GM12872 (cell line): Measurements from ENCODE around the gene SLC2A9.
A peak's percentile ranks its signal among the peaks of the same experiment; 100 is the strongest.

Experiments used
- TF ChIP-seq, protein P1 (sequence below): IDR thresholded peaks from 3 replicates; pipeline ENCODE4 v1.5.1; 2011; ENCODE audit warnings: low read depth, mild to moderate bottlenecking, low read length, moderate library complexity; ENCODE audit not compliant: insufficient read depth

Gene SLC2A9

DNA sequence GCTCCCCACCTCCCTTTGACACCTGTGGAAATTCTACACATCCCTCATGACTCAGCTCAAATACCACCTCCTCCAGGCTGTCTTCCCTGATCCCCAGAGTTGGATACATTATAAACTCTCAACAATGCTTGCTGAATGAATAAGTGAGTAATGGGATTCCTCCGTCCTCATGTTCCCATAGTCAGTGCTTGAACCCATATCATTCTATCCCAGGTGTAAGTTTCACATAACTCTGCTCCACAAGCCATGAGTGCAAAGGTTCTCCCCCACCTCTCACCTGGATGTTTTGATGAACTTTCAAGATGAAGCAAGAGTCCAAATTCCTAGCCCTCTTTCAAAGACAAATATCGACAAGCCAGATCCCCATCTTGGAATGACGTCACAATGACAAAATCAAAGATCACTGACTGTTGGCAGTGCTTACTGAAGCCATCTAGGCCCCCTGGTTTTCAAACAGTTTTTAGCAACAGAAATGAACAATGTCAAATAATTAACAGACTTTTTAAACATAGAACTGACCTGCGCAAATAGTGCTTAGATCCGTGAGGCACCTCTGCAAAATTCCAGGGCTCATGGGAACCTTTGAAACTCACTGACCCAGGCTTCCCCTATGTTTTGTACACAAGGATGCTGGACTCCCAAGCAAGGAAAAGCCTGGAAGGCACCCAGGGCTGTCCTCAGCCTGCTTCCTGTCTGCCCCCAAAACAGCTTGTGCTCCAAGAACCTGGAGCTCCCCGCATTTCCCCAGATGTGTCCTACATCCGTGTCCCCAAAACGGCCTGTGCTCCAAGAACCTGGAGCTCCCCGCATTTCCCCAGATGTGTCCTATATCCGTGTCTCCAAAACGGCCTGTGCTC, 4.0 kb downstream of the SLC2A9 start:
- TF ChIP-seq, protein P1, sequence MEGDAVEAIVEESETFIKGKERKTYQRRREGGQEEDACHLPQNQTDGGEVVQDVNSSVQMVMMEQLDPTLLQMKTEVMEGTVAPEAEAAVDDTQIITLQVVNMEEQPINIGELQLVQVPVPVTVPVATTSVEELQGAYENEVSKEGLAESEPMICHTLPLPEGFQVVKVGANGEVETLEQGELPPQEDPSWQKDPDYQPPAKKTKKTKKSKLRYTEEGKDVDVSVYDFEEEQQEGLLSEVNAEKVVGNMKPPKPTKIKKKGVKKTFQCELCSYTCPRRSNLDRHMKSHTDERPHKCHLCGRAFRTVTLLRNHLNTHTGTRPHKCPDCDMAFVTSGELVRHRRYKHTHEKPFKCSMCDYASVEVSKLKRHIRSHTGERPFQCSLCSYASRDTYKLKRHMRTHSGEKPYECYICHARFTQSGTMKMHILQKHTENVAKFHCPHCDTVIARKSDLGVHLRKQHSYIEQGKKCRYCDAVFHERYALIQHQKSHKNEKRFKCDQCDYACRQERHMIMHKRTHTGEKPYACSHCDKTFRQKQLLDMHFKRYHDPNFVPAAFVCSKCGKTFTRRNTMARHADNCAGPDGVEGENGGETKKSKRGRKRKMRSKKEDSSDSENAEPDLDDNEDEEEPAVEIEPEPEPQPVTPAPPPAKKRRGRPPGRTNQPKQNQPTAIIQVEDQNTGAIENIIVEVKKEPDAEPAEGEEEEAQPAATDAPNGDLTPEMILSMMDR = no peak

DNA sequence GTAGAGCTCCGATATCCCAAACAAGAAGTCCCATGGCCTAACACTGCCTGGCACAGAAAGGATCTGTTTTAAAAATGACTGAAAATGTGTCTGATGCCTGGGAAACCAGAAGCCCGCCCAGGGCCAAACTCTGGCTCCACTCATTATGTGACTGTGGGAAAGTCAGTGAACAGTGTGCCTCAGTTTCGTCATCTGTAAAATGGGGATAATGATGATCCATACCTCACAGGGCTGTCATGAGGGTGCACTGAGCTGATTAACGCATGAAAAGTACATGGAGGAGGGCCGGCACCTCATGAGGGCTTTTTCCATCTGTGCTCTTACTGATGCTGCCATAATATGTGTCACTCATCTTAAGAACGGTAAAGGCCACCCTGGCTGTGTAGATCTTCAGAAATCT, 5.1 kb downstream of the SLC2A9 start:
- TF ChIP-seq, protein P1 = no peak

DNA sequence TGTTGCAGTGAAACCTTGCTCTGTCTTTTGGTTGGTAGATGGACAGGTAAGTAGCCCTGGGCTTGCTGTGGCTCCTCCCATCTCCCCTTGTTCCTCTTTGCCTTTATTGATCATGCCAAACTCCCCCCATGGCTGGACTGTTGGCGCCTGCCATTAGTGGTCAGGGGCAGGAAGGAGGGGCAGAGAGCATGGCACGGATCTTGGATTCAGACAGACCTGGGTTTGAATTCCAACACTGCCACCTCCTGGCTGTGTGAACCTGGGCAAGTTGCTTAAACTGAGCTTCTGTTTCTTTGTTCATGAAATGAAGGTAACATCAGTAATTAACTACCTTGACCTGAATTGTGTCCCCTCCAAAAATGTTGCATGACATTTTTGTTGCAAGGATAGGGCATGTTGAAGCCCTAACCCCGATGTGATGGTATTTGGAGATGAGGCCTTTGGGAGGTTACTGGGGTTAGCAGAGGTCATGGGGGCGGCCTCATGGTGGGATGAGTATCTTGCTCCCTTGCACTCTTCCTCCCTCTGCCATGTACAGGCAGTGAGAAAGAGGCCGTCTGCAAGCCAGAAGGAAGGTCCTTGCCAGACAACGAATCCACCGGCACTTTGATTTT, 6.0 kb downstream of the SLC2A9 start:
- TF ChIP-seq, protein P1 = peak; percentile 84

DNA sequence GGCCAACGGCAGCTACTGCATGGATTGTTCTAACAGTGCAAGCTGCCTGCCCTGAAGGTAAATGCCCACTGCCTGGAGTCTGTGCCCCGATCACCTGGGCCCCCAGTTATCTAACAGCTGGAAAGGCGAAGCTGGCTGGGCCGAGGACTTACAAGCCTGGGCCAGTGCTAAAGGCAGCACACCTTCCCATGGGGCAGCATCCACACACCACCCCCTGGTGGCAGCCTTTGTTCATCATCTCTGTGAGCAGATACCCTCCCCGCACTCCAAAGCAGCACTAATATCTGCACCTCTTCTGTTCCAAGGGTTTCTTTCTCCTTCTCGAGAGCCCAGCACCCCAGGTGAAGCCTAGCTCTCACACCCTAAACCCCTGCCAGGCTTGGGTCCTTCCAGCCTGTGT, 7.6 kb downstream of the SLC2A9 start:
- TF ChIP-seq, protein P1 = peak; percentile 74

DNA sequence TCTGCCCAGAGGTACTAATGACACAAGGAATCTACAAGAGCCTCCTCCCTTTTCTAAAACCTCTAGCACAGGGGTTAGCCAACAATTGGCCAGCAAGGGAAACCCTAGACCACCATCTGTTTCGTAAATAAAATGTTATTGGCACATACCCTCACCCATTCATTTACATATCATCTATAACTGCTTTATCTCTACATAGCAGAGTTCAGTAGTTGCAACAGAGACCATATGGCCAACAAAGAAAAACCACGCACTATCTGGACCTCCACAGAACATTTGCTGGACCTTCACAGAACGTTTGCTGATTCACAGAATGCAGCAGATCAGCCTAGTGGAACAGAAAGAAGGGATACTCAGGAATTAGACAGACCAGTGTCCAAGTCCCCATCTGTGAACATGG, 9.4 kb downstream of the SLC2A9 start:
- TF ChIP-seq, protein P1 = no peak

DNA sequence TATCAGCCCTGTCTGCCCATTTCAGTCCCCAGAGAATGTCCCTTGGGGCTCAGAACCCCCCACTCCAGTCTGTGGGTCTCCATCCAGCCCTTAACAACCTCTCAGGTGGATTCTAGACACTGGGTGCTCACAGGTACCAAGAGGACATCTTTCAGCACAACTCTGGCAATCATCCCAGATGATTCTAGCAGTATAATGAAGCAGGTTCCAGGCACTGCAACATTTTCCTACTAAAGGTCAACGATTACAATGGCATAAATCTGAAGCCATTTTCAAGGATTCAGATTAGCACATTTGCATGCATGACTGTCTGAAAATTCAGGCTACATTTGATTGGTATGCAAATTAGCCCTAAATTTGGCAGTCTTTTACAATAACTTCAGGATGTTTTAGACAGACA, 10.0 kb downstream of the SLC2A9 start:
- TF ChIP-seq, protein P1 = no peak

DNA sequence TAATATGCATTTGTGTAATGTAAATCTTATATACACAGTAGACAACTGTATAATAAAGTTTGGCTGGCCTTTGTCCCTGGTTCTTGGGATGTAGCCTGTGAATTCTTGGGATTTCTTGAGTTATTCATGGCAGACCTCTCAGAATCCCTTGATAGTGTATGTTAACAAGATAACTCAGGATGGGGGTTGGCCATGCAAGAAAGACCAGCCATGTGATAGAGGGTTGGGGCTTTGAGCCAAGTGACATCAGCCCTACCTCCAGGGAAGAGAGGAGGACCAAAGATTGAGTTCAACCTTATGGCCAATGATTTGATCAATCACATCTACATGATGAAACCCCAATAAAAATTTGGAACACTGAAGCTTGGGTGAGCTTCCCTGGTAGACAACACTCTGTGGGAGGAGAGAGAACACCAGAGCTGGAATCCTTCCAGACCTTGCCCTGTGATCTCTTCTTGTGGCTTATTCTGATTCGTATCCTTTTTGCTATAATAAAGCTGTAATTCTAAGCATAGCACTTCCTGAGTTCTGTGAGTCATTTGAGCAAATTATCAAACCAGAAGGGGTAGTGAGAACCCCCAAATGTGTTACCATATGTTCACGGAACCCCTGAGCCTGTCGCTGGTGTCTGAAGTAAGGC, 11.3 kb downstream of the SLC2A9 start:
- TF ChIP-seq, protein P1 = no peak
